A549 (cell line): Measurements from ENCODE around the gene ELF2. TPM values are rescaled to one million over a fixed set of nuclear protein-coding genes. Genes with fewer than 3 reads are reported as not detected.
"Not testable (repeated sequence)": the region's sequence is repeated elsewhere in the genome, so short reads cannot be mapped to it uniquely, and the experiment has no call there.

Source experiments
- ATAC-seq, 2 experiments: fragments of 200-7000 bp in 1 of 2; fragments of >200 bp in 1 of 2; cut with Nextera tagmentation in 1 of 2; cut with Tn5 transposase in 1 of 2; 3 replicates each; pipeline versions ENCODE4 v1.8.0 to v1.9.1; 2018 to 2020; ENCODE audit warnings: mild to moderate bottlenecking in 1 of 2, moderate library complexity in 1 of 2
- CTCF ChIA-PET: fragments of 300-600 bp; sonication (Branson Sonifier 250); formaldehyde crosslinking; extraction: SDS; loops from one replicate; lab custom pipeline; 2021; ENCODE audit warnings: antibody characterized with exemption, inconsistent platforms; lab: Yijun Ruan, JAX
- POLR2A ChIA-PET: fragments of 350-600 bp; formaldehyde crosslinking; extraction: SDS; loops from one replicate; lab custom pipeline; 2021; ENCODE audit warnings: antibody characterized with exemption, inconsistent platforms; lab: Yijun Ruan, JAX
- DNase-seq, 2 experiments: peaks; one replicate each; pipeline versions ENCODE4 v3.0.0 to v3.0.0-alpha.2; 2011 to 2016; ENCODE audit warnings: low read depth in 1 of 2, low spot score in 1 of 2
- FAIRE-seq: peaks from 2 replicates; lab custom pipeline; 2011; peaks lifted over from hg19 to GRCh38; lab: Jason Lieb, UNC
- H3K27ac ChIP-seq, 2 experiments: fragments of >200 bp; sonication (Bioruptor Twin); formaldehyde crosslinking; 3 replicates each; pipeline ENCODE4 v1.5.1; 2016 to 2017
- H3K4me1 ChIP-seq: fragments of >200 bp; sonication (Bioruptor Twin); formaldehyde crosslinking; 3 replicates; pipeline ENCODE4 v1.6.1; 2016
- H3K4me2 ChIP-seq: fragments of >200 bp; sonication (Bioruptor Twin); formaldehyde crosslinking; 3 replicates; pipeline ENCODE4 v1.6.1; 2016
- H3K4me3 ChIP-seq: fragments of >200 bp; sonication (Bioruptor Twin); formaldehyde crosslinking; 3 replicates; pipeline ENCODE4 v1.5.1; 2016
- H3K9me3 ChIP-seq: fragments of >200 bp; sonication (Bioruptor Twin); formaldehyde crosslinking; 3 replicates; pipeline ENCODE4 v1.6.1; 2016
- CBX8 ChIP-seq: fragments of 200-600 bp; sonication (generic); IDR thresholded peaks from 2 replicates; pipeline ENCODE4 v1.6.1; 2016
- E2F6 ChIP-seq: IDR thresholded peaks from 2 replicates; pipeline ENCODE4 v1.6.1; 2012; ENCODE audit warnings: low read depth, borderline replicate concordance
- FOSL2 ChIP-seq, 2 experiments: fragments of 450-650 bp in 1 of 2; fragments of >200 bp in 1 of 2; sonication (Bioruptor Twin) in 1 of 2; formaldehyde crosslinking; IDR thresholded peaks; 2 replicates each; pipeline versions ENCODE4 v1.5.0 to v1.6.1; 2016 to 2020; ENCODE audit warnings: mild to moderate bottlenecking in 1 of 2, moderate library complexity in 1 of 2
- HDAC2 ChIP-seq: fragments of 200-600 bp; sonication (generic); IDR thresholded peaks from 2 replicates; pipeline ENCODE4 v1.6.1; 2016
- HOXA7 ChIP-seq: fragments of 250-450 bp; sonication (Bioruptor Pico); IDR thresholded peaks from 2 replicates; pipeline ENCODE4 v1.5.0; 2020; ENCODE audit warnings: mild to moderate bottlenecking, moderate library complexity
- HOXB13 ChIP-seq: fragments of 250-450 bp; sonication (Bioruptor Pico); IDR thresholded peaks from 2 replicates; pipeline ENCODE4 v1.5.0; 2020; ENCODE audit warnings: low read depth, mild to moderate bottlenecking, moderate library complexity
- HOXB5 ChIP-seq: fragments of 250-450 bp; sonication (Bioruptor Pico); IDR thresholded peaks from 2 replicates; pipeline ENCODE4 v1.5.0; 2020; ENCODE audit warnings: mild to moderate bottlenecking, moderate library complexity
- NPAS2 ChIP-seq: fragments of 250-450 bp; sonication (Bioruptor Pico); IDR thresholded peaks from 2 replicates; pipeline ENCODE4 v1.8.0; 2022; ENCODE audit warnings: mild to moderate bottlenecking, moderate library complexity, borderline replicate concordance
- NR3C1 ChIP-seq: fragments of >200 bp; sonication (Bioruptor Twin); formaldehyde crosslinking; IDR thresholded peaks from 3 replicates; pipeline ENCODE4 v1.6.1; 2017
- PHF8 ChIP-seq: fragments of 200-600 bp; sonication (generic); IDR thresholded peaks from 2 replicates; pipeline ENCODE4 v1.6.1; 2016; ENCODE audit warnings: low read depth, mild to moderate bottlenecking, antibody characterized with exemption, moderate library complexity, borderline replicate concordance
- POLR2A ChIP-seq: IDR thresholded peaks from 2 replicates; pipeline ENCODE4 v1.6.1; 2012; ENCODE audit warnings: mild to moderate bottlenecking, low read length
- REST ChIP-seq: fragments of 200-600 bp; sonication (generic); IDR thresholded peaks from 2 replicates; pipeline ENCODE4 v1.6.1; 2016; ENCODE audit warnings: antibody characterized with exemption, mild to moderate bottlenecking, moderate library complexity
- SMC3 ChIP-seq: fragments of >200 bp; sonication (Bioruptor Twin); formaldehyde crosslinking; IDR thresholded peaks from 3 replicates; pipeline ENCODE4 v1.6.1; 2018; ENCODE audit warnings: inconsistent platforms
- TP53 ChIP-seq: fragments of 250-450 bp; sonication (Bioruptor Pico); IDR thresholded peaks from 2 replicates; pipeline ENCODE4 v1.5.0; 2021; ENCODE audit warnings: mild to moderate bottlenecking, moderate library complexity
- USF2 ChIP-seq: fragments of 450-650 bp; IDR thresholded peaks from 2 replicates; pipeline ENCODE4 v1.6.1; 2014; ENCODE audit warnings: antibody characterized with exemption
- WGBS: methylation state at CpG from one replicate; pipeline ENCODE4 v1.1.6; 2017; ENCODE audit errors: missing lambda C conversion rate; 5-methylcytosine and 5-hydroxymethylcytosine counted together
- polyA plus RNA-seq, 4 experiments: library from polyadenylated mRNA; depleted of rRNA in 3 of 4; stranded (reverse); fragments of >200 nt; fragmentation: RNase III in 1 of 4; extraction: RNeasy Plus Mini Kit Qiagen cat#74134 plus additional on column Dnase treatment in 1 of 4; gene quantifications; 2 replicates in 3 of 4; 3 replicates in 1 of 4; pipeline ENCODE4 v1.2.3, GENCODE V29; 2011 to 2017

Gene ELF2
- polyA plus RNA-seq, 2 of the 4 experiments (the other 2 are of a cell fraction): 12.7 to 24.3 TPM

GRCh38 chr4:139114795-139115194 lies 62.2 kb downstream of the ELF2 start:
- 97% methylated on average over 14 of the region's 18 CpGs for WGBS
- H3K4me2 ChIP-seq, H3K4me1 ChIP-seq, H3K27ac ChIP-seq, DNase-seq, FAIRE-seq, H3K9me3 ChIP-seq, POLR2A ChIA-PET, H3K4me3 ChIP-seq, ATAC-seq: not testable (repeated sequence)
- CTCF ChIA-PET: interaction anchor here (0.8 kb wide), 1 partner anchor 29 kb away, joined by 3 read pairs; no protein-coding TSS in a partner anchor

GRCh38 chr4:139112650-139113049 lies 64.4 kb downstream of the ELF2 start:
- no peak for FAIRE-seq
- TF ChIP-seq FOSL2 (IDR thresholded peaks at IDR 0.05) (no peak), FOSL2 (CRISPR knock-in tag; IDR thresholded peaks at IDR 0.05) (no peak), HOXA7 (CRISPR knock-in tag) (no peak), PHF8 (no peak), REST (no peak), HOXB5 (CRISPR knock-in tag) (no peak), HOXB13 (no peak), POLR2A (no peak), CBX8 (no peak), NR3C1 (no peak), NPAS2 (no peak), USF2 (no peak)
- TF ChIP-seq, all 56 proteins: peak for 0
- POLR2A ChIA-PET: no interaction called here
- ATAC-seq (no peak), DNase-seq (no peak)
- 90% methylated on average over 5 of the region's 5 CpGs for WGBS
- no peak overlapping the region for H3K4me3 ChIP-seq
- no peak overlapping the region for H3K27ac ChIP-seq
- CTCF ChIA-PET: interaction anchor here (1.2 kb wide), 1 partner anchor 12 kb away, joined by 3 read pairs; no protein-coding TSS in a partner anchor
- no peaks in the 10 kb centered on the region for H3K4me1 ChIP-seq
- H3K4me2 ChIP-seq: no peak overlapping the region
- no peaks in the 10 kb centered on the region for H3K9me3 ChIP-seq

GRCh38 chr4:139108567-139109128 lies 68.4 kb downstream of the ELF2 start:
- Histone ChIP-seq H3K9me3 (no peaks in the 10 kb centered on the region), H3K4me1 (no peaks in the 10 kb centered on the region), H3K4me3 (no peak overlapping the region), H3K4me2 (no peak overlapping the region), H3K27ac (no peak overlapping the region)
- ATAC-seq: no peak
- POLR2A ChIA-PET: no interaction called here
- 77% methylated on average over 6 of the region's 6 CpGs for WGBS
- no peak for FAIRE-seq
- TF ChIP-seq HDAC2 (no peak), E2F6 (no peak), TP53 (no peak), SMC3 (no peak), NPAS2 (no peak)
- CTCF ChIA-PET: interaction anchor here (1.0 to 2.6 kb wide), 4 partner anchors 9 to 187 kb away, joined by 3 to 10 read pairs (median 6); no protein-coding TSS in a partner anchor
- DNase-seq: no peak
